ENCODE results near the gene GOT2.
A peak's percentile ranks its signal among the peaks of the same experiment; 100 is the strongest.
"Not testable (repeated sequence)": the region's sequence is repeated elsewhere in the genome, so short reads cannot be mapped to it uniquely, and the experiment has no call there.

GOT2 gene

GRCh38 chr16:58733671-58734458 lies at the start of gene GOT2:
Gene GOT2, minus strand, starts transcription at chr16:58734316. Its CDS starts 88 bp downstream, at chr16:58734228.
- H3K4me3 ChIP-seq (ENCODE audit: low read depth, low read length), result peak within 1 kb of the TSS; percentile 80
- peak; percentile 88 for TF ChIP-seq CTCF (IDR thresholded peaks at IDR 0.05; ENCODE audit: low read depth, low read length)

GRCh38 chr16:58779291-58779690 lies 45.2 kb upstream of the GOT2 start:
- H3K4me3 ChIP-seq (ENCODE audit: low read depth, low read length), result not testable (repeated sequence)

- no peak for TF ChIP-seq CTCF (IDR thresholded peaks at IDR 0.05; ENCODE audit: low read depth, low read length)
- no peak overlapping the region for H3K4me3 ChIP-seq (ENCODE audit: low read depth, low read length)
Measured at GRCh38 chr16:58773870-58774269, 39.8 kb upstream of the GOT2 start.

- no peak overlapping the region for H3K4me3 ChIP-seq (ENCODE audit: low read depth, low read length)
- TF ChIP-seq CTCF (IDR thresholded peaks at IDR 0.05; ENCODE audit: low read depth, low read length), result no peak
Measured at GRCh38 chr16:58768145-58768544, 34.0 kb upstream of the GOT2 start.

- no peak overlapping the region for H3K4me3 ChIP-seq (ENCODE audit: low read depth, low read length)
- no peak for TF ChIP-seq CTCF (IDR thresholded peaks at IDR 0.05; ENCODE audit: low read depth, low read length)
Measured at GRCh38 chr16:58767581-58767980, 33.5 kb upstream of the GOT2 start.

GRCh38 chr16:58756650-58757332 lies 22.7 kb upstream of the GOT2 start:
- H3K4me3 ChIP-seq (ENCODE audit: low read depth, low read length), result no peak overlapping the region
- TF ChIP-seq CTCF (IDR thresholded peaks at IDR 0.05; ENCODE audit: low read depth, low read length), result no peak

GRCh38 chr16:58755989-58756649 lies 22.0 kb upstream of the GOT2 start:
- TF ChIP-seq CTCF (IDR thresholded peaks at IDR 0.05; ENCODE audit: low read depth, low read length), result peak; percentile 58
- H3K4me3 ChIP-seq (ENCODE audit: low read depth, low read length), result no peak overlapping the region
